GM12878 (cell line): ENCODE data around the gene FMNL2. TPM values are rescaled to one million over a fixed set of nuclear protein-coding genes. Genes with fewer than 3 reads are reported as not detected.

ENCODE experiments used
- ASH2L ChIP-seq: fragments of 300-600, 200-600 bp; sonication (generic); IDR thresholded peaks from 2 replicates; pipeline ENCODE4 v1.6.1; 2017; ENCODE audit warnings: low read depth, mild to moderate bottlenecking, borderline replicate concordance
- BACH1 ChIP-seq: fragments of 450-650 bp; IDR thresholded peaks from 2 replicates; pipeline ENCODE4 v1.6.1; 2017; ENCODE audit warnings: mild to moderate bottlenecking, borderline replicate concordance
- BMI1 ChIP-seq: fragments of 450-650 bp; IDR thresholded peaks from 2 replicates; pipeline ENCODE4 v1.6.1; 2016; ENCODE audit warnings: mild to moderate bottlenecking, moderate library complexity, borderline replicate concordance
- CHD2 ChIP-seq: IDR thresholded peaks from 2 replicates; pipeline ENCODE4 v1.6.1; 2011; ENCODE audit warnings: low read depth, low read length, improper control_type of control experiment, borderline replicate concordance
- CREM ChIP-seq: IDR thresholded peaks from 2 replicates; pipeline ENCODE4 v1.6.1; 2014; ENCODE audit warnings: antibody characterized with exemption, low read depth
- EGR1 ChIP-seq, 2 experiments: IDR thresholded peaks; 1 replicate in 1 of 2; 2 replicates in 1 of 2; pipeline ENCODE4 v1.6.1; 2011 to 2012; ENCODE audit warnings: low read depth in 2 of 2, low read length in 2 of 2, borderline replicate concordance in 1 of 2, mild to moderate bottlenecking in 1 of 2, moderate library complexity in 1 of 2
- EP300 ChIP-seq, 2 experiments: fragments of 150-350 bp in 1 of 2; IDR thresholded peaks; 2 replicates each; pipeline ENCODE4 v1.6.1; 2011 to 2012; ENCODE audit warnings: low read depth in 2 of 2, low read length in 2 of 2, borderline replicate concordance in 1 of 2, improper control_type of control experiment in 1 of 2, inconsistent platforms in 1 of 2; ENCODE audit not compliant: control insufficient read depth in 1 of 2
- HCFC1 ChIP-seq: fragments of 150-350 bp; IDR thresholded peaks from 2 replicates; pipeline ENCODE4 v1.6.1; 2014; ENCODE audit warnings: low read length
- IKZF1 ChIP-seq: fragments of 450-650 bp; conservative IDR thresholded peaks from 2 replicates; pipeline ENCODE4 v1.6.1; 2017; ENCODE audit warnings: antibody characterized with exemption, mild to moderate bottlenecking
- LARP7 ChIP-seq: fragments of 450-650 bp; IDR thresholded peaks from 2 replicates; pipeline ENCODE4 v1.6.1; 2017; ENCODE audit warnings: mild to moderate bottlenecking
- NFYB ChIP-seq: IDR thresholded peaks from 2 replicates; pipeline ENCODE4 v1.6.1; 2011; ENCODE audit warnings: low read depth, mild to moderate bottlenecking, low read length, improper control_type of control experiment, moderate library complexity; ENCODE audit not compliant: insufficient read depth
- NRF1 ChIP-seq: conservative IDR thresholded peaks from 2 replicates; pipeline ENCODE4 v1.6.1; 2011; ENCODE audit warnings: mild to moderate bottlenecking, low read depth, low read length, improper control_type of control experiment
- POU2F2 ChIP-seq: IDR thresholded peaks from 3 replicates; pipeline ENCODE4 v1.6.1; 2011; ENCODE audit warnings: low read depth, mild to moderate bottlenecking, low read length, borderline replicate concordance
- RAD21 ChIP-seq: IDR thresholded peaks from 2 replicates; pipeline ENCODE4 v1.6.1; 2011; ENCODE audit warnings: mild to moderate bottlenecking, low read depth, low read length, moderate library complexity; ENCODE audit not compliant: insufficient read depth
- YBX1 ChIP-seq: fragments of 450-650 bp; IDR thresholded peaks from 2 replicates; pipeline ENCODE4 v1.6.1; 2016; ENCODE audit warnings: antibody characterized with exemption
- polyA plus RNA-seq, 11 experiments: library from polyadenylated mRNA; depleted of rRNA in 4 of 11; unstranded in 6 of 11; stranded (reverse) in 5 of 11; fragments of >200 nt; fragmentation: Nextera tagmentation in 4 of 11; fragmentation: Illumina TruSeq in 1 of 11; extraction: Ambion mirVana in 4 of 11; extraction: Trizol in 1 of 11; gene quantifications; 1 replicate in 1 of 11; 2 replicates in 10 of 11; pipeline versions ENCODE4 v1.2.1 to v1.2.3, GENCODE V29; 2011 to 2016; ENCODE audit warnings: inconsistent platforms in 2 of 11, missing spikeins in 2 of 11, low read depth in 1 of 11
- total RNA-seq, 4 experiments: library from RNA; depleted of rRNA in 3 of 4; stranded (reverse); fragments of >200 nt in 3 of 4; fragmentation: Illumina TruSeq in 1 of 4; extraction: Trizol in 1 of 4; gene quantifications; 2 replicates each; pipeline versions ENCODE4 v1.2.1 to v1.2.3, GENCODE V29; 2013 to 2021
- TF ChIP-seq, protein P1 (sequence below): fragments of 150-350 bp; IDR thresholded peaks from 2 replicates; pipeline ENCODE4 v1.6.1; 2014; ENCODE audit warnings: mild to moderate bottlenecking, low read depth, low read length
- TF ChIP-seq, protein P2 (sequence below): fragments of 450-650 bp; IDR thresholded peaks from 2 replicates; pipeline ENCODE4 v1.6.1; 2017; ENCODE audit warnings: mild to moderate bottlenecking, moderate library complexity
- TF ChIP-seq, protein P3 (sequence below): IDR thresholded peaks from 2 replicates; pipeline ENCODE4 v1.6.1; 2012; ENCODE audit warnings: improper control_type of control experiment, low read depth, low read length; ENCODE audit not compliant: insufficient replicate concordance

The FMNL2 gene
- total and polyA plus RNA-seq, 10 of the 15 experiments (the other 5 are each of a cell fraction or from before 2014, with no cell fraction given) = 0.13 to 9.9 (median 0.35) TPM

DNA sequence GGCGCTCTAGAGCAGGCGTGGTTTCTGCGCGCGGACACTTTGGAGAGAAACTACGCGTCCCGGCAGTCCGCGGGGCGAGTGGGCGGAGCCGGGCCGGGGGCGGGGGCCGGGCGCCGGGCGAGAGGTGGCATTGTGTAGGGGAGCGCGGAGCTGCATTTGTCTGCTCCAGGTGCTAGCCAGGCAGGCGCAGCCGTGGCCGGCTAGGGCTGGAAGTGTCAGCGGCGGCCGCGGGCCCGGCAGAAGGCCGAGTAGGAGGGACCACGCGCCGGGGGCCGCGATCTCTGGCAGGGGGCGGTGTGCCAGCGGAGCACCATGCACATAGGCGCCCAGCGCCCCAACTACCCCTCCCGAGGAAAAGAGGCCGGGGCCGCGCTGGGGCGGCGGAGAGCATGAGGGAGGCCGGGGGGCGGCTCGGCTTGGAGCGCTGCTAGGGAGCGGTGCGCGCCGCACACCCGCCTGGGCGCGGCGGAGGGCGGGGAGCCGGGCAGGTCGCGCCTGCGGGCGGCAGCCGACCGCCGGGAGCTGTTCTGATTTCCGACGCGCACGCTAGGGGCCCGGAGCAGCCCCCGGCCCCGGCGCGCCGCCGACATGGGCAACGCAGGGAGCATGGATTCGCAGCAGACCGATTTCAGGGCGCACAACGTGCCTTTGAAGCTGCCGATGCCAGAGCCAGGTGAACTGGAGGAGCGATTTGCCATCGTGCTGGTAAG is at the start of gene FMNL2 (continued):
- no peak; the same call in 1 of the 2 replicates for TF ChIP-seq ASH2L
- TF ChIP-seq RAD21 = no peak
- peak in 1 of 2 experiments; percentile 82; a peak in 2 of 3 replicates for TF ChIP-seq EGR1 (IDR thresholded peaks at IDR 0.05; ENCODE audit: borderline replicate concordance in 1 of 2, low read depth in 2 of 2, low read length in 2 of 2)
- TF ChIP-seq, protein P1, sequence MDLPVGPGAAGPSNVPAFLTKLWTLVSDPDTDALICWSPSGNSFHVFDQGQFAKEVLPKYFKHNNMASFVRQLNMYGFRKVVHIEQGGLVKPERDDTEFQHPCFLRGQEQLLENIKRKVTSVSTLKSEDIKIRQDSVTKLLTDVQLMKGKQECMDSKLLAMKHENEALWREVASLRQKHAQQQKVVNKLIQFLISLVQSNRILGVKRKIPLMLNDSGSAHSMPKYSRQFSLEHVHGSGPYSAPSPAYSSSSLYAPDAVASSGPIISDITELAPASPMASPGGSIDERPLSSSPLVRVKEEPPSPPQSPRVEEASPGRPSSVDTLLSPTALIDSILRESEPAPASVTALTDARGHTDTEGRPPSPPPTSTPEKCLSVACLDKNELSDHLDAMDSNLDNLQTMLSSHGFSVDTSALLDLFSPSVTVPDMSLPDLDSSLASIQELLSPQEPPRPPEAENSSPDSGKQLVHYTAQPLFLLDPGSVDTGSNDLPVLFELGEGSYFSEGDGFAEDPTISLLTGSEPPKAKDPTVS = no peak
- TF ChIP-seq, protein P2, sequence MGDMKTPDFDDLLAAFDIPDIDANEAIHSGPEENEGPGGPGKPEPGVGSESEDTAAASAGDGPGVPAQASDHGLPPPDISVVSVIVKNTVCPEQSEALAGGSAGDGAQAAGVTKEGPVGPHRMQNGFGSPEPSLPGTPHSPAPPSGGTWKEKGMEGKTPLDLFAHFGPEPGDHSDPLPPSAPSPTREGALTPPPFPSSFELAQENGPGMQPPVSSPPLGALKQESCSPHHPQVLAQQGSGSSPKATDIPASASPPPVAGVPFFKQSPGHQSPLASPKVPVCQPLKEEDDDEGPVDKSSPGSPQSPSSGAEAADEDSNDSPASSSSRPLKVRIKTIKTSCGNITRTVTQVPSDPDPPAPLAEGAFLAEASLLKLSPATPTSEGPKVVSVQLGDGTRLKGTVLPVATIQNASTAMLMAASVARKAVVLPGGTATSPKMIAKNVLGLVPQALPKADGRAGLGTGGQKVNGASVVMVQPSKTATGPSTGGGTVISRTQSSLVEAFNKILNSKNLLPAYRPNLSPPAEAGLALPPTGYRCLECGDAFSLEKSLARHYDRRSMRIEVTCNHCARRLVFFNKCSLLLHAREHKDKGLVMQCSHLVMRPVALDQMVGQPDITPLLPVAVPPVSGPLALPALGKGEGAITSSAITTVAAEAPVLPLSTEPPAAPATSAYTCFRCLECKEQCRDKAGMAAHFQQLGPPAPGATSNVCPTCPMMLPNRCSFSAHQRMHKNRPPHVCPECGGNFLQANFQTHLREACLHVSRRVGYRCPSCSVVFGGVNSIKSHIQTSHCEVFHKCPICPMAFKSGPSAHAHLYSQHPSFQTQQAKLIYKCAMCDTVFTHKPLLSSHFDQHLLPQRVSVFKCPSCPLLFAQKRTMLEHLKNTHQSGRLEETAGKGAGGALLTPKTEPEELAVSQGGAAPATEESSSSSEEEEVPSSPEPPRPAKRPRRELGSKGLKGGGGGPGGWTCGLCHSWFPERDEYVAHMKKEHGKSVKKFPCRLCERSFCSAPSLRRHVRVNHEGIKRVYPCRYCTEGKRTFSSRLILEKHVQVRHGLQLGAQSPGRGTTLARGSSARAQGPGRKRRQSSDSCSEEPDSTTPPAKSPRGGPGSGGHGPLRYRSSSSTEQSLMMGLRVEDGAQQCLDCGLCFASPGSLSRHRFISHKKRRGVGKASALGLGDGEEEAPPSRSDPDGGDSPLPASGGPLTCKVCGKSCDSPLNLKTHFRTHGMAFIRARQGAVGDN = 0 out of 2 replicates have a peak, but pooled peaks have one; percentile 28
- TF ChIP-seq LARP7 = peak; percentile 83
- TF ChIP-seq BMI1 = no peak
- no peak for TF ChIP-seq CHD2
- 0 out of 2 replicates have a peak, but pooled peaks have one; percentile 52 for TF ChIP-seq BACH1
- no peak for TF ChIP-seq NRF1
- peak; percentile 85 for TF ChIP-seq HCFC1
- peak; percentile 80 for TF ChIP-seq CREM
- TF ChIP-seq EP300 (IDR thresholded peaks at IDR 0.05; ENCODE audit: borderline replicate concordance in 1 of 2, control insufficient read depth in 1 of 2, low read depth in 2 of 2, low read length in 2 of 2) = no peak
- no peak for TF ChIP-seq POU2F2
- no peak for TF ChIP-seq NFYB
- TF ChIP-seq YBX1 = no peak
- TF ChIP-seq, protein P3, sequence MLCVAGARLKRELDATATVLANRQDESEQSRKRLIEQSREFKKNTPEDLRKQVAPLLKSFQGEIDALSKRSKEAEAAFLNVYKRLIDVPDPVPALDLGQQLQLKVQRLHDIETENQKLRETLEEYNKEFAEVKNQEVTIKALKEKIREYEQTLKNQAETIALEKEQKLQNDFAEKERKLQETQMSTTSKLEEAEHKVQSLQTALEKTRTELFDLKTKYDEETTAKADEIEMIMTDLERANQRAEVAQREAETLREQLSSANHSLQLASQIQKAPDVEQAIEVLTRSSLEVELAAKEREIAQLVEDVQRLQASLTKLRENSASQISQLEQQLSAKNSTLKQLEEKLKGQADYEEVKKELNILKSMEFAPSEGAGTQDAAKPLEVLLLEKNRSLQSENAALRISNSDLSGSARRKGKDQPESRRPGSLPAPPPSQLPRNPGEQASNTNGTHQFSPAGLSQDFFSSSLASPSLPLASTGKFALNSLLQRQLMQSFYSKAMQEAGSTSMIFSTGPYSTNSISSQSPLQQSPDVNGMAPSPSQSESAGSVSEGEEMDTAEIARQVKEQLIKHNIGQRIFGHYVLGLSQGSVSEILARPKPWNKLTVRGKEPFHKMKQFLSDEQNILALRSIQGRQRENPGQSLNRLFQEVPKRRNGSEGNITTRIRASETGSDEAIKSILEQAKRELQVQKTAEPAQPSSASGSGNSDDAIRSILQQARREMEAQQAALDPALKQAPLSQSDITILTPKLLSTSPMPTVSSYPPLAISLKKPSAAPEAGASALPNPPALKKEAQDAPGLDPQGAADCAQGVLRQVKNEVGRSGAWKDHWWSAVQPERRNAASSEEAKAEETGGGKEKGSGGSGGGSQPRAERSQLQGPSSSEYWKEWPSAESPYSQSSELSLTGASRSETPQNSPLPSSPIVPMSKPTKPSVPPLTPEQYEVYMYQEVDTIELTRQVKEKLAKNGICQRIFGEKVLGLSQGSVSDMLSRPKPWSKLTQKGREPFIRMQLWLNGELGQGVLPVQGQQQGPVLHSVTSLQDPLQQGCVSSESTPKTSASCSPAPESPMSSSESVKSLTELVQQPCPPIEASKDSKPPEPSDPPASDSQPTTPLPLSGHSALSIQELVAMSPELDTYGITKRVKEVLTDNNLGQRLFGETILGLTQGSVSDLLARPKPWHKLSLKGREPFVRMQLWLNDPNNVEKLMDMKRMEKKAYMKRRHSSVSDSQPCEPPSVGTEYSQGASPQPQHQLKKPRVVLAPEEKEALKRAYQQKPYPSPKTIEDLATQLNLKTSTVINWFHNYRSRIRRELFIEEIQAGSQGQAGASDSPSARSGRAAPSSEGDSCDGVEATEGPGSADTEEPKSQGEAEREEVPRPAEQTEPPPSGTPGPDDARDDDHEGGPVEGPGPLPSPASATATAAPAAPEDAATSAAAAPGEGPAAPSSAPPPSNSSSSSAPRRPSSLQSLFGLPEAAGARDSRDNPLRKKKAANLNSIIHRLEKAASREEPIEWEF = no peak
- TF ChIP-seq IKZF1 = peak; percentile 71
